ENCODE measurements around the gene GNAL. TPM values are rescaled to one million over a fixed set of nuclear protein-coding genes. Genes with fewer than 3 reads are reported as not detected.
A peak's percentile ranks its signal among the peaks of the same experiment; 100 is the strongest.

Gene GNAL
- total and polyA plus RNA-seq, 10 donors: 0.74 to 5.7 (median 3.0) TPM

- Histone ChIP-seq H3K36me3 (no peaks in the 10 kb centered on the region), H3K9me3 (no peaks in the 10 kb centered on the region), H3K27me3 (replicated peaks in 1 of 7) (no peaks in the 10 kb centered on the region), H3K4me3 (no peak overlapping the region), H3K4me1 (peaks cover 0 to 4% (median 0%) of the 10 kb centered on the region in 6 donors), H3K27ac (no peak overlapping the region)
- 70 to 100% (median 85%) methylated on average over 2 of the region's 2 CpGs for WGBS, 5 donors
- intact Hi-C loops (cut with DNase I; ENCODE audit: low total_unique reads): no loop called here
- DNase-seq: peak; percentile 20
- TF ChIP-seq CTCF (IDR thresholded peaks at IDR 0.05 in 8 of 11, conservative IDR thresholded peaks at IDR 0.05 in 3 of 11) (no peak), POLR2AphosphoS5 (IDR thresholded peaks at IDR 0.05) (no peak), POLR2A (IDR thresholded peaks at IDR 0.05) (no peak)
Measured at GRCh38 chr18:11864471-11864870, 175.4 kb downstream of the GNAL start.

GRCh38 chr18:11865071-11865470 is 176.0 kb downstream of the GNAL start:
- no peak for TF ChIP-seq POLR2A (IDR thresholded peaks at IDR 0.05)
- TF ChIP-seq POLR2AphosphoS5 (IDR thresholded peaks at IDR 0.05): no peak
- no peak for TF ChIP-seq CTCF (IDR thresholded peaks at IDR 0.05 in 8 of 11, conservative IDR thresholded peaks at IDR 0.05 in 3 of 11)
- Histone ChIP-seq H3K4me3 (no peak overlapping the region), H3K4me1 (peaks cover 0 to 1% (median 0%) of the 10 kb centered on the region in 6 donors), H3K36me3 (no peaks in the 10 kb centered on the region), H3K27ac (no peak overlapping the region), H3K9me3 (no peaks in the 10 kb centered on the region), H3K27me3 (replicated peaks in 1 of 7) (no peaks in the 10 kb centered on the region)
- WGBS, 5 donors: 88 to 94% (median 90%) methylated on average over 12 of the region's 12 CpGs
- DNase-seq: peak; percentile 24
- intact Hi-C loops (cut with DNase I; ENCODE audit: low total_unique reads): no loop called here

GRCh38 chr18:11866329-11866728 is 177.3 kb downstream of the GNAL start:
- Histone ChIP-seq H3K9me3 (no peaks in the 10 kb centered on the region), H3K27me3 (replicated peaks in 1 of 7) (no peaks in the 10 kb centered on the region), H3K27ac (no peak overlapping the region), H3K4me3 (no peak overlapping the region), H3K36me3 (no peaks in the 10 kb centered on the region), H3K4me1 (no peaks in the 10 kb centered on the region)
- no peak for TF ChIP-seq POLR2A (IDR thresholded peaks at IDR 0.05)
- no peak for TF ChIP-seq CTCF (IDR thresholded peaks at IDR 0.05 in 8 of 11, conservative IDR thresholded peaks at IDR 0.05 in 3 of 11)
- TF ChIP-seq POLR2AphosphoS5 (IDR thresholded peaks at IDR 0.05): no peak
- 75 to 93% (median 83%) methylated on average over 10 of the region's 10 CpGs for WGBS, 5 donors
- peak; percentile 36 for DNase-seq
- intact Hi-C loops (cut with DNase I; ENCODE audit: low total_unique reads): no loop called here

GRCh38 chr18:11866764-11867163 is 177.7 kb downstream of the GNAL start:
- no peak for TF ChIP-seq CTCF (IDR thresholded peaks at IDR 0.05 in 8 of 11, conservative IDR thresholded peaks at IDR 0.05 in 3 of 11)
- Histone ChIP-seq H3K4me1 (no peaks in the 10 kb centered on the region), H3K27ac (no peak overlapping the region), H3K4me3 (no peak overlapping the region), H3K36me3 (no peaks in the 10 kb centered on the region), H3K9me3 (no peaks in the 10 kb centered on the region), H3K27me3 (replicated peaks in 1 of 7) (no peaks in the 10 kb centered on the region)
- peak; percentile 41 for DNase-seq
- 60 to 71% (median 68%) methylated on average over 4 to 5 of the region's 5 CpGs for WGBS, 5 donors
- intact Hi-C loops (cut with DNase I; ENCODE audit: low total_unique reads): no loop called here

Measured in spleen (tissue), 11 donors.